ENCODE measurements around the gene GPR78. TPM values are rescaled to one million over a fixed set of nuclear protein-coding genes. Genes with fewer than 3 reads are reported as not detected.

GPR78 gene
- total RNA-seq, 2 experiments from 2014 or later: 0.08 to 0.13 TPM

- Mint-ChIP-seq H3K4me1 (no peaks in the 10 kb centered on the region), H3K27ac (no peak overlapping the region), H3K4me3 (no peak overlapping the region), H3K36me3 (ENCODE audit: low read depth) (no peaks in the 10 kb centered on the region), H3K9me3 (no peaks in the 10 kb centered on the region), H3K27me3 (peaks cover 3% of the 10 kb centered on the region)
- POLR2A ChIA-PET: no interaction called here
- CTCF ChIA-PET: no interaction called here
- DNase-seq: no peak
Measured at GRCh38 chr4:8609824-8610350, 29.7 kb downstream of the GPR78 start.

- Mint-ChIP-seq H3K9me3 (no peaks in the 10 kb centered on the region), H3K27ac (no peak overlapping the region), H3K4me3 (no peak overlapping the region), H3K36me3 (ENCODE audit: low read depth) (no peaks in the 10 kb centered on the region), H3K27me3 (peaks cover 3% of the 10 kb centered on the region), H3K4me1 (no peaks in the 10 kb centered on the region)
- CTCF ChIA-PET: no interaction called here
- POLR2A ChIA-PET: no interaction called here
- no peak for DNase-seq
Measured at GRCh38 chr4:8610858-8611616, 30.8 kb downstream of the GPR78 start.

- ChIA-PET CTCF (interaction anchor here (0.9 kb wide), 1 partner anchor 144 kb away, joined by 4 read pairs; no protein-coding TSS in a partner anchor), POLR2A (no interaction called here)
- Mint-ChIP-seq H3K36me3 (ENCODE audit: low read depth) (no peaks in the 10 kb centered on the region), H3K27ac (no peak overlapping the region), H3K4me1 (no peaks in the 10 kb centered on the region), H3K27me3 (peaks cover 3% of the 10 kb centered on the region), H3K4me3 (no peak overlapping the region), H3K9me3 (no peaks in the 10 kb centered on the region)
- DNase-seq: no peak
Measured at GRCh38 chr4:8612646-8613045, 32.5 kb downstream of the GPR78 start.

- POLR2A ChIA-PET: no interaction called here
- Mint-ChIP-seq H3K27me3 (peaks cover 3% of the 10 kb centered on the region), H3K4me1 (no peaks in the 10 kb centered on the region), H3K27ac (no peak overlapping the region), H3K9me3 (no peaks in the 10 kb centered on the region), H3K4me3 (no peak overlapping the region), H3K36me3 (ENCODE audit: low read depth) (no peaks in the 10 kb centered on the region)
- CTCF ChIA-PET: interaction anchor here (0.9 kb wide), 1 partner anchor 145 kb away, joined by 4 read pairs; no protein-coding TSS in a partner anchor
- DNase-seq: no peak
Measured at GRCh38 chr4:8613421-8614364, 33.5 kb downstream of the GPR78 start.

- DNase-seq: no peak
- Mint-ChIP-seq H3K27ac (no peak overlapping the region), H3K4me1 (no peaks in the 10 kb centered on the region), H3K4me3 (no peak overlapping the region), H3K36me3 (ENCODE audit: low read depth) (no peaks in the 10 kb centered on the region), H3K9me3 (no peaks in the 10 kb centered on the region), H3K27me3 (no peaks in the 10 kb centered on the region)
- ChIA-PET CTCF (no interaction called here), POLR2A (no interaction called here)
Measured at GRCh38 chr4:8614365-8615193, 34.4 kb downstream of the GPR78 start.

- POLR2A ChIA-PET: no interaction called here
- Mint-ChIP-seq H3K36me3 (ENCODE audit: low read depth) (no peaks in the 10 kb centered on the region), H3K9me3 (no peaks in the 10 kb centered on the region), H3K4me1 (no peaks in the 10 kb centered on the region), H3K27me3 (no peaks in the 10 kb centered on the region), H3K4me3 (no peak overlapping the region), H3K27ac (no peak overlapping the region)
- CTCF ChIA-PET: no interaction called here
- DNase-seq: no peak
Measured at GRCh38 chr4:8615366-8615765, 35.2 kb downstream of the GPR78 start.

- POLR2A ChIA-PET: no interaction called here
- Mint-ChIP-seq H3K4me3 (no peak overlapping the region), H3K4me1 (no peaks in the 10 kb centered on the region), H3K27me3 (no peaks in the 10 kb centered on the region), H3K36me3 (ENCODE audit: low read depth) (no peaks in the 10 kb centered on the region), H3K27ac (no peak overlapping the region), H3K9me3 (no peaks in the 10 kb centered on the region)
- CTCF ChIA-PET: no interaction called here
- DNase-seq: no peak
Measured at GRCh38 chr4:8615921-8616787, 36.0 kb downstream of the GPR78 start.

- CTCF ChIA-PET: no interaction called here
- POLR2A ChIA-PET: no interaction called here
Measured at GRCh38 chr4:8616831-8617230, 36.6 kb downstream of the GPR78 start.

GRCh38 chr4:8617486-8618040 is 37.4 kb downstream of the GPR78 start:
- Mint-ChIP-seq H3K36me3 (ENCODE audit: low read depth) (no peaks in the 10 kb centered on the region), H3K4me1 (no peaks in the 10 kb centered on the region), H3K27me3 (no peaks in the 10 kb centered on the region), H3K27ac (no peak overlapping the region), H3K9me3 (no peaks in the 10 kb centered on the region), H3K4me3 (no peak overlapping the region)
- CTCF ChIA-PET: no interaction called here
- POLR2A ChIA-PET: no interaction called here
- DNase-seq: no peak

More at GRCh38 chr4:8616831-8617230, 36.6 kb downstream of the GPR78 start:
- Mint-ChIP-seq H3K4me3 (no peak overlapping the region), H3K4me1 (no peaks in the 10 kb centered on the region), H3K27ac (no peak overlapping the region), H3K27me3 (no peaks in the 10 kb centered on the region), H3K9me3 (no peaks in the 10 kb centered on the region), H3K36me3 (ENCODE audit: low read depth) (no peaks in the 10 kb centered on the region)
- DNase-seq: no peak

GRCh38 chr4:8618421-8618820 is 38.2 kb downstream of the GPR78 start:
- no peaks in the 10 kb centered on the region for H3K4me1 Mint-ChIP-seq
- DNase-seq: no peak
- no peaks in the 10 kb centered on the region for H3K27me3 Mint-ChIP-seq
- H3K4me3 Mint-ChIP-seq: no peak overlapping the region
- H3K27ac Mint-ChIP-seq: no peak overlapping the region
- ChIA-PET POLR2A (no interaction called here), CTCF (no interaction called here)
- no peaks in the 10 kb centered on the region for H3K9me3 Mint-ChIP-seq
- no peaks in the 10 kb centered on the region for H3K36me3 Mint-ChIP-seq (ENCODE audit: low read depth)

- Mint-ChIP-seq H3K27ac (no peak overlapping the region), H3K36me3 (ENCODE audit: low read depth) (no peaks in the 10 kb centered on the region), H3K4me1 (no peaks in the 10 kb centered on the region), H3K9me3 (no peaks in the 10 kb centered on the region), H3K27me3 (no peaks in the 10 kb centered on the region), H3K4me3 (no peak overlapping the region)
- POLR2A ChIA-PET: no interaction called here
- CTCF ChIA-PET: no interaction called here
- DNase-seq: no peak
Measured at GRCh38 chr4:8618961-8619720, 38.9 kb downstream of the GPR78 start.
